GM12873 (cell line): ENCODE measurements around the gene NUFIP1.

Experiments used
- CTCF ChIP-seq: IDR thresholded peaks from 2 replicates; pipeline ENCODE4 v1.5.1; 2012; ENCODE audit warnings: low read depth, mild to moderate bottlenecking, moderate library complexity, low read length, control low read depth; ENCODE audit not compliant: insufficient read depth; ENCODE audit errors: missing control alignments

Gene NUFIP1

DNA sequence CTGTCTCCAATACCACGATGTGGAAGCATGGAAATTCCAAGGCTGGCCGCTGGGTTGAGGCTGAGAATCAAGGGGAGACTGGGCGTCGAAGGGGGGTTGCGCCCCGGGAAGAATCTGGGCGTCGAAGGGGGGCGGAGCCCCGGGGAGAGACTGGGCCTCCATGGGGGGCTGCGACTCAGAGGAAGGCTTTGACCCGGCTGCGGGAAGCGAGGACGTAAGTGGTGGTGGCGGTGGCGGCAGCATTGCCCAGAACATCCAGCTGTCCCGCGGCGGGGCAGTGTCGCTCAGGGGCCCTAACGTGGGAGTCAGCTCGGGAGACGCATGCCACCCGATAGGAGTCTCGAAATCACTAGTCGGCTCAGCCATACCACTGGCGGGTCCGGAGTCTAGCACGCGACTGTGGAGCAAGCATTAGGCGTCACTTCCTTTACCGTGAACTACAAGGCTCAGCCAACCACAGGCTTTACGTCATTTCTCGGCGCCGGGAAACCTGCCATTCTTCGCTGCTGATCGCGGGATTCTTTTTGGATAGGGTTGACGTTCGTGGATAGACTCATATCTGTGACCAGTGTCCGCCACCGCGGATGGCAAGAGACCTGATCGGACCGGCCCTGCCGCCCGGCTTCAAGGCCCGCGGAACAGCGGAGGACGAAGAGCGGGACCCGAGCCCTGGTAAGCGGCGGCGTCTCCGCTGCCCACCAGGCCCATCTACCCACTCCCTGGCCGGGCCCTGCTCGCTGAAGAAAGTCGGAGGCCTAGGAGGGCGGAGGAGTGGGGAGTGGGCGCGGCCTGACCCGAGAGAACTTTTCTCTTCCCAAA is at the start of gene NUFIP1, which contains the start of gene GPALPP1:
Gene NUFIP1, minus strand, starts transcription at position 401 of the 819 bp plus-strand sequence. Its CDS starts 35 bp downstream, at position 366.
Gene GPALPP1, plus strand, starts transcription at position 468 of the 819 bp plus-strand sequence. Its CDS starts 117 bp downstream, at position 585.
- no peak for TF ChIP-seq CTCF

- no peak for TF ChIP-seq CTCF
Measured at GRCh38 chr13:45036206-45036605, 46.9 kb upstream of the NUFIP1 start.

DNA sequence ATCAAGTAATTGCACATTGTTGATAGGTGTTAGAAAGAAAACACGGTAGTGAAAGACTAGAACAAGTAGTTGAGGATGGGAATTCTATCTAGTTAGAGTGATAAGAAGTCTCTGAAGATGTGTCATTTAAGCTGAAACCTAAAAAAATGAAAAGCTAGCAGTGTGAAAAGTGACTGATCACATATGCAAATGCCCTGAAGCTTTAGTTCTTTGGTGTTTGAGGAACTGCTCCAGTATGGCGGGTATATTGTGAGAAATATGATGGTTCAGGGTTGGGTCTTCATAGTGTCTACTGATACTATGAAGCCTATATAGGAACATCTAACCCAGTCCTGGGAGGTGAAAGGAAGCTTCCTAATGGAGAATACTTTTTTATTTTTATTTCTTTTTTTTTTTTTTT is 45.1 kb upstream of the NUFIP1 start:
- TF ChIP-seq CTCF: no peak

- TF ChIP-seq CTCF: no peak
Measured at GRCh38 chr13:45024847-45025246, 35.6 kb upstream of the NUFIP1 start.

DNA sequence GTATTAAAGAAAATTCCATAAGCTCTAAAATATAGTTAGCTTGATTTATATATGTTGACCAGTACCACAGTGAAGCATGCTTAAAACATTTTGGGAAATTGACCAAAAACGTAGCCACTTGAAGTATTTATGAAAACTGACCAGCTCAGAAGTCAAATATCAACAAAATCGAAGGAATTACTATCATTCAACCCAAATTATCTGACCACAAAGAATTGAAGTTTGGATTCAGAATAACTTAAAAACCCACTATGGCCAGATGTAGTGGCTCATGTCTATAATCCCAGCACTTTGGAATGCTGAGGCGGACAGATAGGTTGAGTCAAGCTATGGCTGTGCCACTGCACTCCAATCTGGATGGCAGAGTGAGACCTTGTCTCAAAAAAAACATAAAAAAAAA is 32.0 kb upstream of the NUFIP1 start:
- TF ChIP-seq CTCF: no peak

DNA sequence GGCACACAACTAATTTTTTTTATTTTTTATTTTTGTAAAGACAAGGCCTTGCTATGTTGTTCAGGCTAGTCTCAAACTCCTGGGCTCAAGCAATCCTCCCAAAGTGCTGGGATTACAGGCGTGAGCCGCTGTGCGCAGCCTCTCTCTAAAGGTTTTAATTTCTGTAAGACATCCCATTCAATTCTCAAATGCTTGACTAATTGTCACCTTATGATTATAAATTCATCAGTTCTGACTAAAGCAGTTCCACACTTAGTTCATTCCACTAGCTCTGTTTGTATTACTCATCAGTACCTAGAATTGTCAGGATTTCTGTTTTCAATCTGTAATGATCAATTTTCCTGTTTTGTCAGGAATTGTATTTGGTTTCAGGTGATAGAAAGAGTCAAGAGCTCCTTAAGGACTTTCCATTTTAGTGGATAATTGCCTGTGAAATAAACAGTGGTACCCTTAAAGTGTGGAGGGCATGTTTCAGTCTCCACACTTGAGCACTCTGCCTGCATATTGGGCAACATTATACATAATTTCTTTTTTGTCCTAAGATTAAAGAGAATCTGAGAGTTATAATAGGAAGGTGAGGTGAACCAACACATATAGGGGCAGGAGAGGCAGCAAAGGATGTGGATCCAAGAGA is 27.6 kb upstream of the NUFIP1 start:
- no peak for TF ChIP-seq CTCF

DNA sequence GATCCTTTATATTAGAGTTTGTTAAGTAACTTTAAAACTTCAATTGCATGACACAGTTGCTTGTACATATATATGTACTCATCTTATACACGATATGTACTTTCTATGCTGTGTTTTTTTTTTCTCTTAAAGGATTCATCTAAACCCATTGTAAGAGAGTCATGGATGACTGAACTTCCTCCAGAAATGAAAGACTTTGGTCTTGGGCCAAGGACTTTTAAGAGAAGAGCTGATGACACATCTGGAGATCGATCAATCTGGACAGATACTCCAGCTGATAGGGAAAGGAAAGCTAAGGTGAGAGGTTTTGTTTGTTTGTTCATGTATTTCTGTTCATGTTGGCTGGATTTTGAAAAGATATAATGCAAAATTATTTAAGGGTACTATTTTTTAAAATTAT is 26.0 kb upstream of the NUFIP1 start:
- no peak for TF ChIP-seq CTCF
